ENCODE measurements around the gene ZNF521. TPM values are rescaled to one million over a fixed set of nuclear protein-coding genes. Genes with fewer than 3 reads are reported as not detected.

ZNF521 gene
- total RNA-seq, 1 donor from 2014 or later, result 58.7 TPM

GRCh38 chr18:25181993-25182392 is 170.0 kb downstream of the ZNF521 start:
- Mint-ChIP-seq H3K27ac (ENCODE audit: unreplicated experiment) (no peak overlapping the region), H3K4me3 (ENCODE audit: unreplicated experiment) (no peak overlapping the region), H3K27me3 (ENCODE audit: unreplicated experiment) (no peaks in the 10 kb centered on the region), H3K9me3 (ENCODE audit: unreplicated experiment) (no peaks in the 10 kb centered on the region), H3K4me1 (ENCODE audit: low read depth, unreplicated experiment) (peaks cover 25% of the 10 kb centered on the region), H3K36me3 (ENCODE audit: unreplicated experiment) (no peaks in the 10 kb centered on the region)
- no peak for DNase-seq
- TF ChIP-seq CTCF (IDR thresholded peaks at IDR 0.05; ENCODE audit: partially characterized antibody, unreplicated experiment), result no peak

- TF ChIP-seq CTCF (IDR thresholded peaks at IDR 0.05; ENCODE audit: partially characterized antibody, unreplicated experiment), result no peak
- Mint-ChIP-seq H3K4me1 (ENCODE audit: low read depth, unreplicated experiment) (peaks cover 30% of the 10 kb centered on the region), H3K9me3 (ENCODE audit: unreplicated experiment) (no peaks in the 10 kb centered on the region), H3K4me3 (ENCODE audit: unreplicated experiment) (no peak overlapping the region), H3K36me3 (ENCODE audit: unreplicated experiment) (no peaks in the 10 kb centered on the region), H3K27me3 (ENCODE audit: unreplicated experiment) (no peaks in the 10 kb centered on the region), H3K27ac (ENCODE audit: unreplicated experiment) (no peak overlapping the region)
- no peak for DNase-seq
Observed at GRCh38 chr18:25181581-25181980, 170.4 kb downstream of the ZNF521 start.

- H3K36me3 Mint-ChIP-seq (ENCODE audit: unreplicated experiment), result no peaks in the 10 kb centered on the region
- no peak overlapping the region for H3K27ac Mint-ChIP-seq (ENCODE audit: unreplicated experiment)
- H3K27me3 Mint-ChIP-seq (ENCODE audit: unreplicated experiment), result no peaks in the 10 kb centered on the region
- no peak for DNase-seq
- no peak overlapping the region for H3K4me3 Mint-ChIP-seq (ENCODE audit: unreplicated experiment)
- peaks cover 34% of the 10 kb centered on the region for H3K4me1 Mint-ChIP-seq (ENCODE audit: low read depth, unreplicated experiment)
- H3K9me3 Mint-ChIP-seq (ENCODE audit: unreplicated experiment), result no peaks in the 10 kb centered on the region
- TF ChIP-seq CTCF (IDR thresholded peaks at IDR 0.05; ENCODE audit: partially characterized antibody, unreplicated experiment), result no peak
Observed at GRCh38 chr18:25180973-25181548, 170.9 kb downstream of the ZNF521 start.

GRCh38 chr18:25177631-25178030 is 174.3 kb downstream of the ZNF521 start:
- no peak overlapping the region for H3K4me3 Mint-ChIP-seq (ENCODE audit: unreplicated experiment)

More at GRCh38 chr18:25177631-25178030, 174.3 kb downstream of the ZNF521 start:
- Mint-ChIP-seq H3K4me1 (ENCODE audit: low read depth, unreplicated experiment) (peaks cover 42% of the 10 kb centered on the region), H3K36me3 (ENCODE audit: unreplicated experiment) (no peaks in the 10 kb centered on the region), H3K27ac (ENCODE audit: unreplicated experiment) (no peak overlapping the region), H3K27me3 (ENCODE audit: unreplicated experiment) (no peaks in the 10 kb centered on the region), H3K9me3 (ENCODE audit: unreplicated experiment) (no peaks in the 10 kb centered on the region)
- no peak for TF ChIP-seq CTCF (IDR thresholded peaks at IDR 0.05; ENCODE audit: partially characterized antibody, unreplicated experiment)
- no peak for DNase-seq
